ENCODE measurements around the gene TOMM22.

The TOMM22 gene

DNA sequence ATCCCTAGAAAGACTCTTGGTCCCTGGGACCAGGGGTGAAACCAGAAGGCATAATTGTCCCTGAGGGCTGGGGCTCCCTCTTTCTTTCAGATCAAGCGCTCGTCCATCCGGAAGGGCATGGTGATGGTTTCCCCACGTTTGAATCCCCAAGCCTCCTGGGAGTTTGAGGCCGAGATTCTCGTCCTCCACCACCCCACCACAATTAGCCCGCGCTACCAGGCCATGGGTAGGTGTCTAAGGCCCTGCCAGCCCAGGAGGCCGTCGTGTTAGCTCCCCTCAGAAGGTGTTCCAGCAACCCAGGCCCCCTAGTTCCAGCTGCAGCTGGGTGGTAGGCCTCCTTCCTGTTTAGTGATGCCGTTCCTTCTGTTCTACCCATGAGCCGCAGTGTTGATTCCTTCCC is 45.4 kb downstream of the TOMM22 start:
- no peaks in the 10 kb centered on the region for H3K27me3 ChIP-seq (ENCODE audit: control insufficient read depth in 1 of 2, insufficient read depth in 1 of 2, low read length in 2 of 2)
- 96% methylated on average over 12 of the region's 12 CpGs for WGBS
- H3K9ac ChIP-seq (ENCODE audit: low read length) = no peak overlapping the region

DNA sequence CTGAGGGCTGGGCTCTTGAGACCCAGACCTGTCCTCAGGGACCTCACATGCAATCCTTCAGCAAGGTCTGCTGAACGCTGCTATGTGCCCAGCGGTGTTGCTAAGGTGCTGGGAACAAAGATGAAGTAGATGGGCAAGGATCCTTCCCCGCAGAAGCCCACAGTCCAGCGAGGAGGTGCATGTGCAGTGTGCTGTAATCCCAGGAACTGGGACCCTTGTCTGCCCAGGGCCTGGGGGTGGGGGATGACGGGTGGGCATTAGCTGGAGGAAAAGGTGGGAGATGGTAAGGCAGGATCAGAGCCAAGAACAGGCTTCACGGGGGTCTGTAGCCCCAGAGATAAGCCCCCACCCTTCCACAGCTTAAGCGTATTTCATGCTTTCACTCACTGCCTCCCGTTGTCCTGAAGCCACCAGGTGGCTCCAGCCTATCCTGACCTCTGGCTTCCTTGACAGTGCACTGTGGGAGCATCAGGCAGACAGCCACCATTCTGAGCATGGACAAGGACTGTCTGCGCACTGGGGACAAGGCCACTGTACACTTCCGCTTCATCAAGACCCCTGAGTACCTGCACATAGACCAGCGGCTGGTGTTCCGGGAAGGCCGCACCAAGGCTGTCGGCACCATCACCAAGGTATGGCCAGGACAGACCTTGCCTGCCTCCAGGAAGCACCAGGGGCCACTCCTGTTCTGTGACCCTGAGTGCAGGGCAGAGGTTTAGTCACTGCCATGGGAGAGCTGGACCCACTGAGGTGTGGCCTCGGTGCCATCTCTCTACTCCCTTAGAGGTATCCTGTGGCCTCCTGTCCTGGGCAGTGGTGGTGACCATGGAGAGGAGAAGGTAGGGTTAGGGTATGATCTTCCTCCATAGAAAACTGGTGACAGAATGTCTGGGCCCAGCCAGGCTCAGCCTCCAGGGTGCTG is 46.0 kb downstream of the TOMM22 start:
- no peaks in the 10 kb centered on the region for H3K27me3 ChIP-seq (ENCODE audit: control insufficient read depth in 1 of 2, insufficient read depth in 1 of 2, low read length in 2 of 2)
- H2AFZ ChIP-seq (ENCODE audit: low read depth, low read length) = no peak overlapping the region
- DNase-seq = no peak
- no peak overlapping the region for H4K91ac ChIP-seq (ENCODE audit: low read length)
- no peak overlapping the region for H2BK120ac ChIP-seq (ENCODE audit: low read depth, low read length)
- H3K23ac ChIP-seq (ENCODE audit: low read length in 2 of 2) = no peak overlapping the region
- no peak overlapping the region for H2BK15ac ChIP-seq (ENCODE audit: low read depth, poor library complexity, severe bottlenecking)
- no peaks in the 10 kb centered on the region for H3K9me3 ChIP-seq (ENCODE audit: control insufficient read depth, low read length)
- no peak overlapping the region for H2BK12ac ChIP-seq (ENCODE audit: low read length in 2 of 2)
- no peak overlapping the region for H3K4me3 ChIP-seq (ENCODE audit: insufficient read depth in 1 of 2, low read depth in 1 of 2, low read length in 2 of 2)
- H4K8ac ChIP-seq (ENCODE audit: low read length) = no peak overlapping the region
- 96% methylated on average over 15 of the region's 15 CpGs for WGBS
- no peak overlapping the region for H3K9ac ChIP-seq (ENCODE audit: low read length)
- H3K18ac ChIP-seq (ENCODE audit: low read depth in 1 of 2, low read length in 2 of 2) = no peak overlapping the region
- H2BK5ac ChIP-seq (ENCODE audit: low read depth, low read length, poor library complexity, severe bottlenecking) = no peak overlapping the region
- H3K14ac ChIP-seq (ENCODE audit: low read length in 2 of 2) = no peak overlapping the region
- H3K36me3 ChIP-seq (ENCODE audit: control insufficient read depth in 1 of 2, insufficient read depth in 2 of 2, low read depth in 1 of 2, low read length in 2 of 2) = peaks cover 88 to 99% of the 10 kb centered on the region in 2 experiments
- H3K79me1 ChIP-seq (replicated peaks; ENCODE audit: low read length, poor library complexity, severe bottlenecking) = peaks cover 33% of the 10 kb centered on the region
- H3K27ac ChIP-seq (ENCODE audit: low read length, poor library complexity, severe bottlenecking) = no peak overlapping the region
- peaks cover 3% of the 10 kb centered on the region for H3K4me1 ChIP-seq (ENCODE audit: control insufficient read depth, insufficient read depth, low read depth, low read length)
- no peak overlapping the region for H2AK5ac ChIP-seq (ENCODE audit: low read length, severe bottlenecking)
- no peak overlapping the region for H3K4me2 ChIP-seq (ENCODE audit: low read length, poor library complexity, severe bottlenecking)
- no peak overlapping the region for H3K4ac ChIP-seq (ENCODE audit: low read depth in 1 of 2, low read length in 2 of 2)

More for the DNA sequence above, 45.4 kb downstream of the TOMM22 start:
- H3K14ac ChIP-seq (ENCODE audit: low read length in 2 of 2) = no peak overlapping the region
- H3K18ac ChIP-seq (ENCODE audit: low read depth in 1 of 2, low read length in 2 of 2) = no peak overlapping the region
- H3K79me1 ChIP-seq (replicated peaks; ENCODE audit: low read length, poor library complexity, severe bottlenecking) = peaks cover 34% of the 10 kb centered on the region
- no peak overlapping the region for H2AK5ac ChIP-seq (ENCODE audit: low read length, severe bottlenecking)
- no peak overlapping the region for H2BK15ac ChIP-seq (ENCODE audit: low read depth, poor library complexity, severe bottlenecking)
- peaks cover 1% of the 10 kb centered on the region for H3K4me1 ChIP-seq (ENCODE audit: control insufficient read depth, insufficient read depth, low read depth, low read length)
- DNase-seq = no peak
- no peak overlapping the region for H3K23ac ChIP-seq (ENCODE audit: low read length in 2 of 2)
- H3K27ac ChIP-seq (ENCODE audit: low read length, poor library complexity, severe bottlenecking) = no peak overlapping the region
- no peak overlapping the region for H4K91ac ChIP-seq (ENCODE audit: low read length)
- H3K9me3 ChIP-seq (ENCODE audit: control insufficient read depth, low read length) = no peaks in the 10 kb centered on the region
- H2AFZ ChIP-seq (ENCODE audit: low read depth, low read length) = no peak overlapping the region
- no peak overlapping the region for H3K4me2 ChIP-seq (ENCODE audit: low read length, poor library complexity, severe bottlenecking)
- H2BK12ac ChIP-seq (ENCODE audit: low read length in 2 of 2) = no peak overlapping the region
- no peak overlapping the region for H2BK120ac ChIP-seq (ENCODE audit: low read depth, low read length)
- H3K4ac ChIP-seq (ENCODE audit: low read depth in 1 of 2, low read length in 2 of 2) = no peak overlapping the region
- no peak overlapping the region for H2BK5ac ChIP-seq (ENCODE audit: low read depth, low read length, poor library complexity, severe bottlenecking)
- H4K8ac ChIP-seq (ENCODE audit: low read length) = no peak overlapping the region
- H3K4me3 ChIP-seq (ENCODE audit: insufficient read depth in 1 of 2, low read depth in 1 of 2, low read length in 2 of 2) = no peak overlapping the region
- H3K36me3 ChIP-seq (ENCODE audit: control insufficient read depth in 1 of 2, insufficient read depth in 2 of 2, low read depth in 1 of 2, low read length in 2 of 2) = peaks cover 83 to 100% of the 10 kb centered on the region in 2 experiments

DNA sequence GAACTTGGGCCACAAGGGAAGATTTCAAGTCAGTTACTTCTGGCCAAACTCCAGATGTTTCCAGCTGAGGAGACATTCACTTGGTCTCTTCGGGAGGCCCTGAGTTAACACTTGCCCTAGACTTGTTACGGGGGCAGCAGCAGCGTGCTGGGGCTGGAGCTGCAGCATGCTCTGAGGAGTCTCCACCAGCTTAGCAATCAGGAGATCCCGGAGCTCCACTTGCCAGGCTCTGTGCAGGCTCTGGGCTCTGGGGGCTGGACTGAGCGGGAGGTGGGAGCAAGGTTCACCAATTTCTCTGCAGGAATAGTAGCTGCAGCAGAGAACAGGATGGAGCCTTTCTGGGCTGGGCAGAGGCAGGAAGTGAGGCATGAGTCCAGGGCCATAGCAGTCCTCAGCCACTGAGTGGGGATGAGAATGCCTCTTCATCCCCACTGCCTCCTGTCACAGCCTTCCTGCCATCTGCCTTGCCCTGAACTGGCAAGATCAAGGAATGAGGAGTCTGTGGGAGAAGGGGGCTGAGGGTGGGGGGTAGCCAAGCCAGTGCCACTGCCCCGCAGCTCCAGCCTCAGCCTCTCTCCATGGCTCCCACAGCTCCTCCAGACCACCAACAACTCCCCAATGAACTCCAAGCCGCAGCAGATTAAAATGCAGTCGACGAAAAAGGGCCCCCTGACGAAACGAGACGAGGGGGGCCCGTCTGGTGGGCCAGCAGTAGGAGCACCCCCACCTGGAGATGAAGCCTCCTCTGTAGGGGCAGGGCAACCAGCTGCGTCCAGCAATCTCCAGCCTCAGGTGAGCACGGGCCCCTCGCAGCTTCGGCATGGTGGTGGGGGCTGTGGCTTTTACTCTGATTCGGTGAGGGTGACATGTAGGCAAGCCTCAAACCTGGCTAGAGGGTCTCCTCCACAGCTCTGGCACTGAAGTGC is 47.4 kb downstream of the TOMM22 start:
- H3K4me1 ChIP-seq (ENCODE audit: control insufficient read depth, insufficient read depth, low read depth, low read length) = peaks cover 3% of the 10 kb centered on the region
- H4K91ac ChIP-seq (ENCODE audit: low read length) = no peak overlapping the region
- DNase-seq = no peak
- H2BK12ac ChIP-seq (ENCODE audit: low read length in 2 of 2) = no peak overlapping the region
- no peak overlapping the region for H3K23ac ChIP-seq (ENCODE audit: low read length in 2 of 2)
- H2AK5ac ChIP-seq (ENCODE audit: low read length, severe bottlenecking) = no peak overlapping the region
- no peak overlapping the region for H2AFZ ChIP-seq (ENCODE audit: low read depth, low read length)
- no peak overlapping the region for H2BK15ac ChIP-seq (ENCODE audit: low read depth, poor library complexity, severe bottlenecking)
- 96% methylated on average over 18 of the region's 18 CpGs for WGBS
- no peaks in the 10 kb centered on the region for H3K27me3 ChIP-seq (ENCODE audit: control insufficient read depth in 1 of 2, insufficient read depth in 1 of 2, low read length in 2 of 2)
- H3K9ac ChIP-seq (ENCODE audit: low read length) = no peak overlapping the region
- H3K9me3 ChIP-seq (ENCODE audit: control insufficient read depth, low read length) = no peaks in the 10 kb centered on the region
- H3K79me1 ChIP-seq (replicated peaks; ENCODE audit: low read length, poor library complexity, severe bottlenecking) = peaks cover 24% of the 10 kb centered on the region
- H3K4ac ChIP-seq (ENCODE audit: low read depth in 1 of 2, low read length in 2 of 2) = no peak overlapping the region
- H3K4me3 ChIP-seq (ENCODE audit: insufficient read depth in 1 of 2, low read depth in 1 of 2, low read length in 2 of 2) = no peak overlapping the region
- no peak overlapping the region for H3K27ac ChIP-seq (ENCODE audit: low read length, poor library complexity, severe bottlenecking)
- no peak overlapping the region for H2BK5ac ChIP-seq (ENCODE audit: low read depth, low read length, poor library complexity, severe bottlenecking)
- H3K36me3 ChIP-seq (ENCODE audit: control insufficient read depth in 1 of 2, insufficient read depth in 2 of 2, low read depth in 1 of 2, low read length in 2 of 2) = peaks cover 95 to 96% of the 10 kb centered on the region in 2 experiments
- H4K8ac ChIP-seq (ENCODE audit: low read length) = no peak overlapping the region
- no peak overlapping the region for H3K14ac ChIP-seq (ENCODE audit: low read length in 2 of 2)
- H2BK120ac ChIP-seq (ENCODE audit: low read depth, low read length) = no peak overlapping the region
- H3K18ac ChIP-seq (ENCODE audit: low read depth in 1 of 2, low read length in 2 of 2) = no peak overlapping the region
- no peak overlapping the region for H3K4me2 ChIP-seq (ENCODE audit: low read length, poor library complexity, severe bottlenecking)

DNA sequence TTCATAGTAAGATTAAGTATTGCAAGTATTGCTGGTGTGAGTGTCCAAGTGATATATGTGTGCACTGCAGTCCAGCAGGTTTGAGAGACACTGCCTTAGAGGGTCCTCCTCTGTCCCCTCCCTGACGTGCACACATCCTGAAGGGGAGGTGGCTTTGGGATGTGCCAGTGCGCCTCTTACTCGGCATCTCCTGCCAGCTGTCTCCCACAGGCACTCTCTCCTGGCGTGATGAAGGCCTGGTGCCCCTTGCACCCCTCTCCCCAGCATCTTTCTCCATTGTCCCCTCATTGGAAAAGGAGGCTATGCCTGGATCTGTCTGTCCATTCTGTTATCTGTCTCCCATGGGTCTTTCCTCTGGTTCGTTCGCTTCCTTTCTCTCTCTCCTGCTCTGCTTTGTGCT is 48.2 kb downstream of the TOMM22 start:
- 91% methylated on average over 6 of the region's 6 CpGs for WGBS
- Histone ChIP-seq H2AK5ac (ENCODE audit: low read length, severe bottlenecking) (no peak overlapping the region), H3K14ac (ENCODE audit: low read length in 2 of 2) (no peak overlapping the region), H3K27ac (ENCODE audit: low read length, poor library complexity, severe bottlenecking) (no peak overlapping the region), H3K36me3 (ENCODE audit: control insufficient read depth in 1 of 2, insufficient read depth in 2 of 2, low read depth in 1 of 2, low read length in 2 of 2) (peaks cover 90 to 97% of the 10 kb centered on the region in 2 experiments), H2BK5ac (ENCODE audit: low read depth, low read length, poor library complexity, severe bottlenecking) (no peak overlapping the region), H3K23ac (ENCODE audit: low read length in 2 of 2) (no peak overlapping the region), H2AFZ (ENCODE audit: low read depth, low read length) (no peak overlapping the region), H2BK120ac (ENCODE audit: low read depth, low read length) (no peak overlapping the region), H3K79me1 (replicated peaks; ENCODE audit: low read length, poor library complexity, severe bottlenecking) (peaks cover 24% of the 10 kb centered on the region), H3K18ac (ENCODE audit: low read depth in 1 of 2, low read length in 2 of 2) (no peak overlapping the region), H3K9me3 (ENCODE audit: control insufficient read depth, low read length) (no peaks in the 10 kb centered on the region), H3K4ac (ENCODE audit: low read depth in 1 of 2, low read length in 2 of 2) (no peak overlapping the region), H3K27me3 (ENCODE audit: control insufficient read depth in 1 of 2, insufficient read depth in 1 of 2, low read length in 2 of 2) (no peaks in the 10 kb centered on the region), H4K8ac (ENCODE audit: low read length) (no peak overlapping the region), H4K91ac (ENCODE audit: low read length) (no peak overlapping the region), H2BK12ac (ENCODE audit: low read length in 2 of 2) (no peak overlapping the region), H3K4me2 (ENCODE audit: low read length, poor library complexity, severe bottlenecking) (no peak overlapping the region), H3K4me3 (ENCODE audit: insufficient read depth in 1 of 2, low read depth in 1 of 2, low read length in 2 of 2) (no peak overlapping the region), H2BK15ac (ENCODE audit: low read depth, poor library complexity, severe bottlenecking) (no peak overlapping the region), H3K4me1 (ENCODE audit: control insufficient read depth, insufficient read depth, low read depth, low read length) (peaks cover 3% of the 10 kb centered on the region), H3K9ac (ENCODE audit: low read length) (no peak overlapping the region)
- DNase-seq = no peak

All from mesenchymal stem cell (in vitro differentiated cells and primary cell).